Natural killer cell (primary cell): ENCODE results near the gene LTF. TPM values are rescaled to one million over a fixed set of nuclear protein-coding genes. Genes with fewer than 3 reads are reported as not detected.

ENCODE experiments used
- ATAC-seq, 3 donors: fragments of 150-1000 bp in 2 of 3; fragments of 200-7000 bp in 1 of 3; cut with Tn5 transposase; 1 replicate in 1 of 3; 2 replicates in 2 of 3; pipeline ENCODE4 v1.10.0; 2021; ENCODE audit warnings: mild to moderate bottlenecking in 2 of 3, moderate library complexity in 2 of 3
- DNase-seq, 2 donors: peaks; one replicate each; pipeline versions ENCODE4 v3.0.0 to v3.0.0-alpha.2; 2013 to 2021; ENCODE audit warnings: mixed read lengths in 1 of 2
- H3K27ac ChIP-seq: one replicate; pipeline ENCODE4 v1.5.1; 2013; ENCODE audit warnings: mild to moderate bottlenecking, low read length
- H3K27me3 ChIP-seq: one replicate; pipeline ENCODE4 v1.6.1; 2013; ENCODE audit warnings: low read length; ENCODE audit not compliant: control insufficient read depth, insufficient read depth
- H3K36me3 ChIP-seq: one replicate; pipeline ENCODE4 v1.6.1; 2013; ENCODE audit warnings: low read length; ENCODE audit not compliant: control insufficient read depth, insufficient read depth
- H3K4me1 ChIP-seq: one replicate; pipeline ENCODE4 v1.6.1; 2013; ENCODE audit warnings: low read length; ENCODE audit not compliant: control insufficient read depth, insufficient read depth
- H3K4me3 ChIP-seq: one replicate; pipeline ENCODE4 v1.5.1; 2013; ENCODE audit warnings: low read length
- H3K9me3 ChIP-seq: one replicate; pipeline ENCODE4 v1.6.1; 2013; ENCODE audit warnings: low read length; ENCODE audit not compliant: control insufficient read depth, insufficient read depth
- H3K27ac Mint-ChIP-seq, 2 donors: one replicate each; pipeline ENCODE4 v1.8.0; 2022; ENCODE audit warnings: mild to moderate bottlenecking in 2 of 2, mixed read lengths in 2 of 2, moderate library complexity in 1 of 2
- H3K27me3 Mint-ChIP-seq, 2 donors: one replicate each; pipeline ENCODE4 v1.8.0; 2022; ENCODE audit warnings: low read depth in 2 of 2, mixed read lengths in 2 of 2
- H3K36me3 Mint-ChIP-seq: one replicate; pipeline ENCODE4 v1.8.0; 2022; ENCODE audit warnings: mixed read lengths
- H3K4me1 Mint-ChIP-seq, 2 donors: one replicate each; pipeline ENCODE4 v1.8.0; 2022; ENCODE audit warnings: mixed read lengths in 2 of 2
- H3K4me3 Mint-ChIP-seq: one replicate; pipeline ENCODE4 v1.8.0; 2022; ENCODE audit warnings: mild to moderate bottlenecking, moderate library complexity, mixed read lengths
- H3K9me3 Mint-ChIP-seq, 2 donors: one replicate each; pipeline ENCODE4 v1.8.0; 2022; ENCODE audit warnings: mixed read lengths in 2 of 2
- CTCF ChIP-seq: fragments of 200-600 bp; IDR thresholded peaks from one replicate; pipeline ENCODE4 v1.8.0; 2022; ENCODE audit warnings: antibody characterized with exemption
- WGBS: methylation state at CpG from one replicate; pipeline ENCODE4 v1.1.7; 2013; ENCODE audit warnings: missing lambda C conversion rate; ENCODE audit not compliant: insufficient coverage; 5-methylcytosine and 5-hydroxymethylcytosine counted together
- intact Hi-C: fragments of 100-400 bp; cut with micrococcal nuclease; formaldehyde crosslinking; loops from one replicate; pipeline ENCODE4 v1.14.2; 2022
- total RNA-seq, 4 donors: library from RNA; stranded (reverse); fragments of 120-200 nt in 1 of 4; gene quantifications; one replicate each; pipeline versions ENCODE4 v1.2.3 to v1.2.4, GENCODE V29; 2013 to 2022

The LTF gene
- total RNA-seq, 3 donors from 2014 or later (not counting 1 experiment from before 2014, with no cell fraction given): 1.0 to 1.1 TPM; not detected in 1

GRCh38 chr3:46399098-46399497, 65.6 kb downstream of the LTF start:
- DNase-seq (no peak), ATAC-seq (no peak)
- TF ChIP-seq CTCF: no peak
- H3K27me3 ChIP-seq: no peaks in the 10 kb centered on the region
- Mint-ChIP-seq H3K27ac (no peak overlapping the region), H3K27me3 (peaks cover 0 to 4% of the 10 kb centered on the region in 2 donors), H3K9me3 (no peaks in the 10 kb centered on the region), H3K4me3 (no peak overlapping the region), H3K4me1 (peaks cover 10 to 16% of the 10 kb centered on the region in 2 donors), H3K36me3 (no peaks in the 10 kb centered on the region)
- H3K36me3 ChIP-seq: no peaks in the 10 kb centered on the region
- H3K4me3 ChIP-seq: no peak overlapping the region
- intact Hi-C loops: no loop called here
- WGBS: 98% methylated on average over 2 of the region's 2 CpGs
- no peaks in the 10 kb centered on the region for H3K9me3 ChIP-seq
- peaks cover 18% of the 10 kb centered on the region for H3K4me1 ChIP-seq
- no peak overlapping the region for H3K27ac ChIP-seq

- ATAC-seq (no peak), DNase-seq (no peak)
- H3K9me3 ChIP-seq: no peaks in the 10 kb centered on the region
- H3K27me3 Mint-ChIP-seq: peaks cover 0 to 4% of the 10 kb centered on the region in 2 donors
- no peak overlapping the region for H3K27ac Mint-ChIP-seq
- H3K27me3 ChIP-seq: no peaks in the 10 kb centered on the region
- H3K9me3 Mint-ChIP-seq: no peaks in the 10 kb centered on the region
- WGBS: 97% methylated on average over 5 of the region's 6 CpGs
- intact Hi-C loops: no loop called here
- peaks cover 18% of the 10 kb centered on the region for H3K4me1 ChIP-seq
- no peaks in the 10 kb centered on the region for H3K36me3 ChIP-seq
- H3K36me3 Mint-ChIP-seq: no peaks in the 10 kb centered on the region
- no peak overlapping the region for H3K27ac ChIP-seq
- H3K4me1 Mint-ChIP-seq: peaks cover 10 to 16% of the 10 kb centered on the region in 2 donors
- no peak overlapping the region for H3K4me3 Mint-ChIP-seq
- no peak overlapping the region for H3K4me3 ChIP-seq
- no peak for TF ChIP-seq CTCF
These were observed 66.3 kb downstream of the LTF start for GRCh38 chr3:46398186-46398955.

DNA sequence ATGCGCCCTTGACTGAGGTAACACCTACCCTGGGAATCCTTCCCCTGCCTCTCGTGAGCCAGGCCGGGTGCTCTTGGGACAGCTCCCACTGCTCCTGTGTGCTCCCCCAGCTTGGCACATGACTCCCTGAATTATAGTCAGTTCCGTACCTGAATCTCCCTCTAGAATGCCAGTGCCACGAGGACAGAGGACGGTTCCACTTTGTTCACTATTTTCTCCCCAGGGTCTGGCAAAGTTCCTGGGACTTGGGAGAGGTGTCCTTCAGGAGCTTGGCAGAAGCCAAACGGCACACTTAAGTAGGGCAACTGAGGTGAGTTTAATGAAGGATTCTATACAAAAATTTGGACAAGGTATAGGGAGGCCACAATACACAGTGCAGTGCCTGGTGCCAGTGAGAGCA, 67.6 kb downstream of the LTF start:
- intact Hi-C loops: no loop called here
- 97% methylated on average over 7 of the region's 7 CpGs for WGBS
- H3K27ac Mint-ChIP-seq: no peak overlapping the region
- no peaks in the 10 kb centered on the region for H3K36me3 ChIP-seq
- TF ChIP-seq CTCF: no peak
- no peaks in the 10 kb centered on the region for H3K36me3 Mint-ChIP-seq
- H3K27ac ChIP-seq: no peak overlapping the region
- H3K4me1 ChIP-seq: peaks cover 18% of the 10 kb centered on the region
- H3K4me3 Mint-ChIP-seq: no peak overlapping the region
- H3K4me3 ChIP-seq: no peak overlapping the region
- no peaks in the 10 kb centered on the region for H3K9me3 ChIP-seq
- H3K27me3 ChIP-seq: no peaks in the 10 kb centered on the region
- H3K4me1 Mint-ChIP-seq: peaks cover 10 to 16% of the 10 kb centered on the region in 2 donors
- no peaks in the 10 kb centered on the region for H3K9me3 Mint-ChIP-seq
- peaks cover 0 to 4% of the 10 kb centered on the region in 2 donors for H3K27me3 Mint-ChIP-seq
- DNase-seq: no peak
- ATAC-seq: no peak
